IMR-90 (cell line): ENCODE results near the gene ATP8B4. TPM values are rescaled to one million over a fixed set of nuclear protein-coding genes. Genes with fewer than 3 reads are reported as not detected.

Source experiments
- ATAC-seq: fragments of 200-7000 bp; cut with Tn5 transposase; 2 replicates; pipeline ENCODE4 v1.9.1; 2020; ENCODE audit warnings: low read depth, mild to moderate bottlenecking, moderate library complexity
- BruUV-seq: library from RNA; stranded (reverse); fragments of 400-500 nt; replicated peaks from 2 replicates; lab custom pipeline; 2021; lab: Mats Ljungman, UMichigan
- CTCF ChIA-PET: fragments of 300-600 bp; formaldehyde crosslinking; extraction: SDS; loops from one replicate; lab custom pipeline; 2021; ENCODE audit warnings: antibody characterized with exemption; lab: Yijun Ruan, JAX
- POLR2A ChIA-PET: fragments of 300-600 bp; sonication (Branson Sonifier 250); formaldehyde crosslinking; loops from one replicate; lab custom pipeline; 2022; ENCODE audit warnings: antibody characterized with exemption; ENCODE audit not compliant: unreplicated experiment; lab: Charles Lee
- DNase-seq: peaks from one replicate; pipeline ENCODE4 v3.0.0; 2013
- H2AFZ ChIP-seq: replicated peaks from 2 replicates; pipeline ENCODE3; 2013; ENCODE audit warnings: low read length, mild to moderate bottlenecking; ENCODE audit not compliant: poor library complexity
- H2AK5ac ChIP-seq: 2 replicates; pipeline ENCODE4 v1.6.1; 2013; ENCODE audit warnings: low read depth, low read length, inconsistent platforms
- H2AK9ac ChIP-seq: replicated peaks from 2 replicates; pipeline ENCODE3; 2013; ENCODE audit warnings: mild to moderate bottlenecking, low read depth, low read length, moderate library complexity; ENCODE audit not compliant: poor library complexity
- H2BK120ac ChIP-seq: 2 replicates; pipeline ENCODE4 v1.6.1; 2013; ENCODE audit warnings: low read depth, low read length, inconsistent platforms
- H2BK15ac ChIP-seq: 3 replicates; pipeline ENCODE4 v1.6.1; 2013; ENCODE audit warnings: low read depth, low read length, inconsistent platforms
- H2BK20ac ChIP-seq: 2 replicates; pipeline ENCODE4 v1.6.1; 2013; ENCODE audit warnings: low read depth, mild to moderate bottlenecking, inconsistent platforms, low read length, moderate library complexity
- H2BK5ac ChIP-seq: 2 replicates; pipeline ENCODE4 v1.6.1; 2013; ENCODE audit warnings: mild to moderate bottlenecking, low read depth, low read length, inconsistent platforms; ENCODE audit not compliant: poor library complexity, severe bottlenecking
- H3K14ac ChIP-seq: replicated peaks from 2 replicates; pipeline ENCODE4 v1.6.1; 2013; ENCODE audit warnings: low read depth, low read length, inconsistent platforms
- H3K18ac ChIP-seq: 2 replicates; pipeline ENCODE4 v1.6.1; 2013; ENCODE audit warnings: low read depth, low read length, control low read depth
- H3K23ac ChIP-seq: 2 replicates; pipeline ENCODE4 v1.6.1; 2013; ENCODE audit warnings: low read depth, low read length, inconsistent platforms
- H3K27ac ChIP-seq: 2 replicates; pipeline ENCODE4 v1.5.1; 2013; ENCODE audit warnings: mild to moderate bottlenecking, control low read depth, low read length; ENCODE audit not compliant: insufficient read depth
- H3K27me3 ChIP-seq: 2 replicates; pipeline ENCODE4 v1.6.1; 2013; ENCODE audit warnings: low read length; ENCODE audit not compliant: control insufficient read depth, insufficient read depth
- H3K36me3 ChIP-seq: 2 replicates; pipeline ENCODE4 v1.6.1; 2013; ENCODE audit warnings: low read length, mixed read lengths; ENCODE audit not compliant: control insufficient read depth, insufficient read depth
- H3K4ac ChIP-seq: 2 replicates; pipeline ENCODE4 v1.6.1; 2013; ENCODE audit warnings: low read depth, low read length, inconsistent platforms
- H3K4me1 ChIP-seq: 2 replicates; pipeline ENCODE4 v1.6.1; 2013; ENCODE audit warnings: low read length, mixed read lengths; ENCODE audit not compliant: control insufficient read depth, insufficient read depth
- H3K4me2 ChIP-seq: 2 replicates; pipeline ENCODE4 v1.6.1; 2013; ENCODE audit warnings: low read depth, mild to moderate bottlenecking, control low read depth, low read length, moderate library complexity
- H3K4me3 ChIP-seq: 2 replicates; pipeline ENCODE4 v1.5.1; 2013; ENCODE audit warnings: low read depth, mild to moderate bottlenecking, control low read depth, low read length, moderate library complexity; ENCODE audit not compliant: insufficient read depth
- H3K56ac ChIP-seq: 2 replicates; pipeline ENCODE4 v1.6.1; 2013; ENCODE audit warnings: low read length, inconsistent platforms; ENCODE audit not compliant: insufficient read depth; ENCODE audit errors: extremely low read depth
- H3K79me1 ChIP-seq, 2 experiments: 2 replicates each; pipeline ENCODE4 v1.6.1; 2013; ENCODE audit warnings: low read length in 2 of 2, inconsistent platforms in 1 of 2, low read depth in 1 of 2
- H3K9ac ChIP-seq: 2 replicates; pipeline ENCODE4 v1.6.1; 2013; ENCODE audit warnings: low read depth, low read length, control low read depth
- H3K9me1 ChIP-seq: 2 replicates; pipeline ENCODE4 v1.6.1; 2013; ENCODE audit warnings: low read length, inconsistent platforms; ENCODE audit not compliant: insufficient read depth
- H3K9me3 ChIP-seq: 2 replicates; pipeline ENCODE4 v1.6.1; 2013; ENCODE audit warnings: low read length; ENCODE audit not compliant: control insufficient read depth, insufficient read depth
- H4K20me1 ChIP-seq: 2 replicates; pipeline ENCODE4 v1.6.1; 2013; ENCODE audit warnings: low read length, inconsistent platforms; ENCODE audit not compliant: insufficient read depth
- H4K5ac ChIP-seq: 2 replicates; pipeline ENCODE4 v1.6.1; 2013; ENCODE audit warnings: mild to moderate bottlenecking, low read depth, low read length, control low read depth
- H4K8ac ChIP-seq, 2 experiments: 2 replicates each; pipeline ENCODE4 v1.6.1; 2013; ENCODE audit warnings: low read depth in 2 of 2, low read length in 2 of 2, control low read depth in 1 of 2, inconsistent platforms in 1 of 2
- H4K91ac ChIP-seq: 2 replicates; pipeline ENCODE4 v1.6.1; 2013; ENCODE audit warnings: low read depth, low read length, inconsistent platforms; ENCODE audit not compliant: insufficient read depth
- BHLHE40 ChIP-seq: fragments of 150-350 bp; IDR thresholded peaks from 2 replicates; pipeline ENCODE4 v1.6.1; 2016; ENCODE audit warnings: mild to moderate bottlenecking, low read depth, low read length
- CEBPB ChIP-seq: IDR thresholded peaks from 2 replicates; pipeline ENCODE4 v1.6.1; 2012; ENCODE audit warnings: low read depth, low read length, improper control_type of control experiment
- ELK1 ChIP-seq: fragments of 150-350 bp; IDR thresholded peaks from 2 replicates; pipeline ENCODE4 v1.6.1; 2016; ENCODE audit warnings: low read depth, mild to moderate bottlenecking, low read length, moderate library complexity, borderline replicate concordance
- FOS ChIP-seq: fragments of 150-350 bp; IDR thresholded peaks from 2 replicates; pipeline ENCODE4 v1.6.1; 2016; ENCODE audit warnings: low read depth, low read length
- MAZ ChIP-seq: IDR thresholded peaks from 2 replicates; pipeline ENCODE4 v1.6.1; 2012; ENCODE audit warnings: low read depth, mild to moderate bottlenecking, low read length, improper control_type of control experiment, moderate library complexity, borderline replicate concordance
- MXI1 ChIP-seq: IDR thresholded peaks from 2 replicates; pipeline ENCODE4 v1.6.1; 2012; ENCODE audit warnings: low read depth, mild to moderate bottlenecking, low read length, moderate library complexity, borderline replicate concordance
- NFE2L2 ChIP-seq: fragments of 150-350 bp; IDR thresholded peaks from 2 replicates; pipeline ENCODE4 v1.6.1; 2016; ENCODE audit warnings: low read depth, mild to moderate bottlenecking, low read length
- POLR2A ChIP-seq: IDR thresholded peaks from 2 replicates; pipeline ENCODE4 v1.6.1; 2012; ENCODE audit warnings: mild to moderate bottlenecking, low read depth, low read length
- RAD21 ChIP-seq: IDR thresholded peaks from 2 replicates; pipeline ENCODE4 v1.6.1; 2012; ENCODE audit warnings: low read length, improper control_type of control experiment
- RCOR1 ChIP-seq: IDR thresholded peaks from 2 replicates; pipeline ENCODE4 v1.6.1; 2012; ENCODE audit warnings: mild to moderate bottlenecking, low read length, improper control_type of control experiment; ENCODE audit not compliant: insufficient replicate concordance
- USF2 ChIP-seq: fragments of 150-350 bp; IDR thresholded peaks from 2 replicates; pipeline ENCODE4 v1.6.1; 2017; ENCODE audit warnings: mild to moderate bottlenecking, antibody characterized with exemption, low read length, low read depth
- WGBS, 2 experiments: methylation state at CpG; one replicate each; pipeline versions ENCODE4 v1.1.5 to v1.1.7; 2013; ENCODE audit warnings: missing lambda C conversion rate in 2 of 2; ENCODE audit not compliant: insufficient read length in 1 of 2; ENCODE audit errors: extremely low coverage in 2 of 2; 5-methylcytosine and 5-hydroxymethylcytosine counted together
- dilution Hi-C: fragments of 300-500 bp; cut with HindIII; formaldehyde crosslinking; loops from one replicate; pipeline ENCODE4 v1.14.3; 2018; ENCODE audit warnings: low sequenced_read_pairs; ENCODE audit not compliant: unreplicated experiment
- in situ Hi-C: fragments of 300-500 bp; cut with MboI; formaldehyde crosslinking; loops from 3 replicates; pipeline ENCODE4 v1.14.3; 2019; ENCODE audit warnings: low sequenced_read_pairs, inconsistent platforms, mixed read lengths
- intact Hi-C: fragments of 100-400 bp; cut with micrococcal nuclease; formaldehyde crosslinking; loops from 2 replicates; pipeline ENCODE4 v1.10.0; 2022
- polyA plus RNA-seq, 3 experiments: library from polyadenylated mRNA; depleted of rRNA; stranded (reverse); fragments of >200 nt; gene quantifications; 2 replicates each; pipeline ENCODE4 v1.2.3, GENCODE V29; 2012; ENCODE audit warnings: low replicate concordance in 1 of 3
- total RNA-seq: library from RNA; depleted of rRNA; stranded (reverse); fragments of >200 nt; gene quantifications from 2 replicates; pipeline ENCODE4 v1.2.3, GENCODE V29; 2012

ATP8B4 gene
- total and polyA plus RNA-seq, 2 of the 4 experiments (the other 2 are of a cell fraction), result 0.12 to 0.54 TPM

- peak overlapping the region; percentile 31 for H3K27ac ChIP-seq
- H3K79me1 ChIP-seq, result peaks cover 0 to 3% of the 10 kb centered on the region in 2 experiments; a peak in 1 of 4 replicates
- peak overlapping the region; percentile 82; the same call in 1 of the 2 replicates for H3K23ac ChIP-seq
- peak overlapping the region; percentile 88 for H3K56ac ChIP-seq
- H2BK20ac ChIP-seq, result peak overlapping the region; percentile 97
- no peaks in the 10 kb centered on the region for H3K27me3 ChIP-seq
- H4K5ac ChIP-seq, result peak overlapping the region; percentile 87; the same call in 1 of the 2 replicates
- POLR2A ChIA-PET, result interaction anchor here (0.8 kb wide), 1 partner anchor 87 kb away, joined by 4 read pairs; no protein-coding TSS in a partner anchor
- peak overlapping the region; percentile 6; the same call in 2 of the 3 replicates for H2BK15ac ChIP-seq
- H4K91ac ChIP-seq, result peak overlapping the region; percentile 93
- no CpG with 5 or more reads among the region's 7 CpGs for WGBS, 2 experiments
- H3K9ac ChIP-seq, result 0 out of 2 replicates have a peak overlapping the region, but pooled peaks have one; percentile 36
- CTCF ChIA-PET, result interaction anchor here (0.7 kb wide), 1 partner anchor 208 kb away, joined by 3 read pairs; no protein-coding TSS in a partner anchor
- peak overlapping the region; percentile 98 for H2BK5ac ChIP-seq
- H2AK9ac ChIP-seq, result no peak overlapping the region
- dilution Hi-C loops (no loop called here), in situ Hi-C loops (loop anchor here (25.0 kb wide), 1 partner anchor 1425 kb away; no protein-coding TSS in a partner anchor), intact Hi-C loops (loop anchor here (1.0 to 5.0 kb wide), 7 partner anchors 86 to 980 kb away; partner anchors contain the start of genes COPS2, DTWD1, FAM227B and FGF7)
- H3K36me3 ChIP-seq, result no peaks in the 10 kb centered on the region
- H3K9me3 ChIP-seq, result no peaks in the 10 kb centered on the region
- H3K4me1 ChIP-seq, result peaks cover 17% of the 10 kb centered on the region
- no peaks in the 10 kb centered on the region for H4K20me1 ChIP-seq
- no peak overlapping the region for H3K4me3 ChIP-seq
- peak overlapping the region; percentile 15 for H3K4me2 ChIP-seq
- DNase-seq, result peak; percentile 99
- no peak overlapping the region for H2AK5ac ChIP-seq
- no TSS peak for BruUV-seq
- peak overlapping the region; percentile 99 for H2BK120ac ChIP-seq
- peaks cover 7% of the 10 kb centered on the region for H3K9me1 ChIP-seq
- TF ChIP-seq FOS (peak; percentile 98), MAZ (no peak), CEBPB (peak; percentile 74; the same call in 1 of the 2 replicates), RAD21 (peak; percentile 3; the same call in 1 of the 2 replicates), BHLHE40 (peak; percentile 98), MXI1 (peak; percentile 51; the same call in 1 of the 2 replicates), ELK1 (no peak), POLR2A (no peak), USF2 (peak; percentile 29; the same call in 1 of the 2 replicates), NFE2L2 (peak; percentile 81), RCOR1 (no peak)
- peak overlapping the region; percentile 93; the same call in 1 of the 2 replicates for H3K18ac ChIP-seq
- ATAC-seq, result peak; percentile 83
- peak overlapping the region; percentile 76 for H2AFZ ChIP-seq
- peak overlapping the region; percentile 65 to 95; a peak in 3 of 4 replicates for H4K8ac ChIP-seq
- peak overlapping the region; percentile 96 for H3K4ac ChIP-seq
- H3K14ac ChIP-seq, result peak overlapping the region; percentile 91
These were observed 18.3 kb upstream of the ATP8B4 start for GRCh38 chr15:50137330-50137761.
